GM18511 (cell line): Measurements from ENCODE around the gene EVA1A.
A peak's percentile ranks its signal among the peaks of the same experiment; 100 is the strongest.

Source experiments
- ATAC-seq: cut with Tn5 transposase; IDR thresholded peaks from one replicate; pipeline ENCODE4 v1.9.1; 2021; ENCODE audit warnings: mild to moderate bottlenecking, moderate library complexity; ENCODE audit not compliant: unreplicated experiment

Gene EVA1A

GRCh38 chr2:75545922-75546321 lies 14.8 kb downstream of the EVA1A start:
- no peak for ATAC-seq

- ATAC-seq, result no peak
Observed at GRCh38 chr2:75545387-75545786, 15.4 kb downstream of the EVA1A start.

DNA sequence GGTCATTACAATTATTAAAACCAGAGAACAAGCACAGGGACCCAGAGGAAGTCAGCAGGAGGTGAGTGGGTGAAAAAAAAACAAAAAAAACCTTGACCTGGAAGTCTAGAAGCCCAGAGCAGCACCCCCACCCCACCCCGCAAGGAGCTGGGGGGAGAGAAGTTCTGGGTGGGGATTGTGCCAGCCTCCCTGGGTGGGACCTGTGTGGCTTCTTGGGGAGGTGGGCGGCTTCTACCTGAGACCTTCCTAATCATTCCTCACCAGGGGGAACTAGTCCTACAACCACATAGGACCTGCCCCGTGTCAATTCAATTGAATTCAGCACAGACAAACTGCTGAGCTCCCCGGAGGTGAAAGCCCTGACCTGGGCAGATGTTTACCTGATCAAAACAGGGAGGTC lies 17.3 kb downstream of the EVA1A start:
- ATAC-seq, result no peak

DNA sequence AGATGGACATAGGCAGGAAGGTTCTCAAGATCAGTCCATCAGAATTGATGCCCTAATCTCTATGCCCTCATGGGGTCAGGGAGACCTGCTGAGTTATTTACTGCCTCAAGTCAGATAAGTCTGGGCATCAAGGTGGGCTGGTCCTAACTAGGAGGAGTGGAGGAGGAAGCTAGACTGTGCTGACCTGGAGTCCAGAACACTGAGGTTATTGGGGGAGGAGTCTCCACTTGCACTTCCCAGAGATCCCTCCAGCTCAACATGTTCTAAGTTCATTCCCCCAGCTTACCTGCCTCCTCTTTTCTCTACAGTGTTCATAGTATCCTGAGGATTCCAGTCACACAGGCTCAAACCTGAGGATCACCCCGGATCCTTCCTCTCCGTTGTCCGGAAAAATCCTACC lies 19.3 kb downstream of the EVA1A start:
- no peak for ATAC-seq

DNA sequence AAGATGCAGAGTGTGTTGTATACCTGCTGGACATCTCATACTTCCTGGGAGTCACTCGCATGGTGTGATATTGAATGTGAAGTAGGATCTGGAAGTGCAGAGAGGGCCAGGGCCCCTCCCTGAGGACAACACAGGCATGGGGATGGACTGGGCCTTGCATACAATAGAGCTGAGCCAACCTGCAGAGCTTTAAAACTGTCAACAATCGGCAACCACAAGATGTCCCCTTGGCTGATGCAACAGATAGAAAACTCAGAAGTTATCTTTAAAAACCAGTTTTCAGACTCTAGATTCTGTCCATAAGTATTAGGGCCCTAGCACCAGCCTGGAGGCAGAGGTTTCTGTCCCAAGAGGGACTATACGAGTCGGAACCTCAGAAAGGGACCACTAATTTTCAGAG lies 19.7 kb downstream of the EVA1A start:
- ATAC-seq, result no peak

GRCh38 chr2:75539955-75540716 lies 20.6 kb downstream of the EVA1A start:
- no peak for ATAC-seq

DNA sequence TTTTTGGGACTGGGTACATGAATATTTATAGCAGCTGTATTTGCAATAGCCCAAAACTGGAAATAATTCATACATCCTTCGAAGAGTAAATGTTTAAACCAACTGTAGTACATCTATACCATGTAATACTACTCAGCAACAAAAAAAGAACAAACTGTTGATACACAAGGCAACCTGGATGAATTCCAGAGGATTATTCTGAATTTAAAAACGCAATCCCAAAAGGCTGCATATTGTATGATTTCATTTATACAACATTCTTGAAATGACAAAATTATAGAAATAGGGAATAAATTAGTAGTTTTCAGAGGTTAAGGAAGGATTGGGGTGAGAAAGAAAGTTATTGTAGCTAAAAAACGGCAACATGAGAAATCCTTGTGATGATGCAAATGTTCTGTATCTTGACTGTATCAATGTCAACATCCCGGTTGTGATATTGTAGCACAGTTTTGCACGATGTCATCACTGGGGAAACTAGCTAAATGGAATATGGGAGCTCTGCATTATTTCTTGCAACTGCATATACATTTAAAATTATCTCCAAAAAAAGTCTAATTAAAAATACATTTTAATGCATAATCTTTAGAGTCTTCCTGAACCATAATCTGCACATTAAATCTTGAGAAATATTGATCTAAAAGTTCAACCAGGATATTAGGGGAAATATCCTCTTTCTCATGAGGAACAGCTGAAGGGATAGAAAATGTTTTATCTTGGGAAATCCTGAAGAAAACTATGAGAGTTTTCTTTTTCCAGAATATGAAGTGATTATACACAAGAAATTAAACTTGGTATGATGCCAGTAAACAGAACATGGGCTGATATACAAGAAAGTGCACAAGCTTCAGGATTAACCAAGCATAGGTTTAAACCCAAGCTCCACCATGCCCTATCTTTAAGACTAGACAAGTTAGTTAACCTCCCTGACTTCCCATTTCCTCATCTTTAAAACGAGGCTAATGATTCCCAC lies 21.9 kb downstream of the EVA1A start:
- ATAC-seq, result no peak

GRCh38 chr2:75537658-75538057 lies 23.1 kb downstream of the EVA1A start:
- no peak for ATAC-seq

GRCh38 chr2:75533135-75533534 lies 27.6 kb downstream of the EVA1A start:
- no peak for ATAC-seq

DNA sequence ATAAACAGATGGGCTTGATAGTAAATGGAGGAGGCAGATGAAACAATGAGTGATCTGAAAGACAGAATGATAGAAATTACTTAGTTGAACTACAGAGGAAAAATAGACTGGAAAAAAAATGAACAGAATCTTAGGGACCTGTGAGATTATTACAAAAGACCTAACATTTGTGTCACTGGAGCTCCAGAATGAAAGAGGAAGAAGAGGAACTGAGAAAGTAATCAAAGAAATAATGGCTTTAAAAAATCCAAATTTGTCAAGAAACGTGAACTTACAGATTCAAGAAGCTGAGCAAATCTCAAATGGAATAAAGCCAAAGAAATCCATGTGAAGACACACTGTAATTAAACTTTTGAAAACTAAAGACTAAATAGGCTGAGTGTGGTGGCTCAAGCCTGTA lies 28.3 kb downstream of the EVA1A start:
- no peak for ATAC-seq

DNA sequence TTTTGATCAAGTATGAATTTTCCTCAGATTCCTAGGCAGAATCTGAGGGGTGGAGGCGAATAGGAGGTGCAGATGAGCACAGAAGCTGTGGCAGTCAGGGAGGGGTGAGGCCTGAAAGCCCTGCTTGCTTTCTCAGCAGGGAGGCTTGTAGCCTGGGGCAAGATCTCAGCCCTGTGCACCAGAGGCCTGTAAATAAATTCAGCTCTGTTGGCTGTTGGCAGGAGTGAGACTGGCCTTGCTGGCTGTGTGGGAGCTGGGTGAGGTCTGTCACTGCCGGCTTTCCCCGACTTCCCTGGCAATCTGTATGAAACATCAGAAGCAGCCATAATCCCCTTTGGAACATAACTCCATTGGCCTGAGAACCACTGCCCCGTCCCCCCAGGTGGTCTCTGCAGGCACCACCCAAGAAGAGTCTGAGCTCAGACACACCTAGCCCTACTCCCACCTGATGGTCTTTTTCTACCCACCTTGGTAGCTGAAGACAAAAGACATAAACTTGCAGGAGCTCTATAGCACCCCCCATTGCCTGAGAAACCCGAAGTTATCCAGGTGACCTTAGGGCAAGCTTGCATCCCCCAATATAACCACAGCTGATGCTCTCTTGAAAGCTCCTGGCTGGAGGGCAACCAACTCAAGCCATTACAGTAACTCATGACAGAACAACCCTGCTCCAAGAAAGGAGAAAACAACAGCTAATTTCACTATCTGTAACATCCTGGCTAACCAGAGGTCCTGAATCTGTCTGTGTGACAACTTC lies 32.3 kb downstream of the EVA1A start:
- no peak for ATAC-seq

DNA sequence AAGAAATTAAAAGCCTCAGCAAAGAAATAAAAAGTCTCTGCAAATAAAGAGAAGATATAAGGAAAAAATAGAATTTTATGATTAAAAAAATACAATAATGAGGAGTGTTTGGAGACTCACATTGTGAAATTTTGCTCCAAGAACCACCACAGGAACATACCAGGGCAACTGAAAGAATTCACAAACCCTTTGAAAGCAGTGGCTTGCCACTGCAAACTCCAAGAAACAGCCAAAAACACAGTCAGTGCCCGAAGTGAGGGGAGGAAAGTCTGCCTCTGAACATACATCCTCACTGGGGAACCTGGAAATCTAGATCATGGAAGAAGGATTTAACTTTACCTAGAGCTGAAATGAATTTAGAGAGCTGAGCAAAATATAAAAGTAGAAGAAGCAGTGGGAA lies 33.1 kb downstream of the EVA1A start:
- no peak for ATAC-seq

DNA sequence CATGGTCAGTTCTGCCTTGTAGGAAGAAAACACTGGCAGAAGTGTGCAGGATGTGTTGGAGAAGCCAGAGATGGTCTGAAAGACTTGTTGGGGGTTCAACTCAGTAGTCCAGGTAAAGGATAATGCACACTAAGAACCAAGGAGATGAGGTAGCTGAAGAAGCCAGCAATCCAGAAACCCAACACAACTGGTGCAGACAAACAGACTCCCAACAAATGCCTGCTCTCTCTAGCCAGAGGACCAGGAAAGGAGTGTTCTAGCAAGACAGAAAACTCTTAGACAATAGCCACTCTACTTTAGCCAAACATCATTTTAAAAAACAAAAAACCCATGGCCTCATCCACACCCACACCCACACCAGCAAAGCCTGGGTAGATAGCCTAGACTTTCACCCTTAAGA lies 33.9 kb downstream of the EVA1A start:
- no peak for ATAC-seq

GRCh38 chr2:75525434-75526310 lies 35.1 kb downstream of the EVA1A start:
- no peak for ATAC-seq

- no peak for ATAC-seq
Observed at GRCh38 chr2:75524276-75524911, 36.3 kb downstream of the EVA1A start.

DNA sequence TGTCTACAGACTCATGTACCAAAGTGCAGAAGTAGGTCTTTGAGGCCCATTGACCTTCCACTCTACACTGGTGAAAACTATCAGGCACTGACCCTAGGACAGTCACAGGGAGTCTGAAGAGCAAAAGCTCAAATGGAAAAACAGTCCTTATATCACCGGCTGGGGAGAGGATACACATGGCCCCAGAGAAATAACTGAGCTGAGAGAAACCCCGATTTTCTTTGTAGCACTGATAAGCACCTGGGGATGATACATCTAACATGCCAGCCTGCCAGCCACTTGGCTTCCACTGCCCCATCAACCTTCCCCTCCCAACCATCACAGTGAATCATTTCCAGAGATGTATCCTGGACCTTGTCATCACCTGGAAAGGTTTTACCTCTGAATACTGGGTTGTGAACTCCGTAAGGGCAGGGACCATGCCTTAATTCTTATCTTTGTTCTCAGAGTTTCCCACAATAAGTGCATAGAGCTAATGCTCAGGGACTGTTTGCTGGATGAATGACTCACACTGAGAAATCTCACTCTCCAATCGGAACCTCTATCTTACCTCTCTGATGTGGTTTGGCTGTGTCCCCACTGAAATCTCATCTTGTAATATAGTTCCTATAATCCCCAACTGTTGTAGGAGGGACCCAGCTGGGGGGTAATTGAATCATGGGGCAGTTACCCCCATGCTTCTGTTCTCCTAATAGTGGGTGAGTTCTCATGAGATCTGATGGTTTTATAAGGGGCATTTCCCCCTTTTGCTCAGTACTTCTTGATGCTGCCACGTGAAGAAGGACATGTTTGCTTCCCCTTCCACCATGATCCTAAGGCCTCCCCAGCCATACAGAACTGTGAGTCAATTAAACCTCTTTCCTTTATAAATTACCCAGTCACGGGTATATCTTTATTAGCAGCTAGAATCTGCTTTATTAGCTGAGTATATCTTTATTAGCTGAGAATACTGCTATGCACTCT lies 37.1 kb downstream of the EVA1A start:
- peak; percentile 65 for ATAC-seq

GRCh38 chr2:75522543-75523312 lies 38.0 kb downstream of the EVA1A start:
- no peak for ATAC-seq
